Measurements from ENCODE around the gene RAB28. TPM values are rescaled to one million over a fixed set of nuclear protein-coding genes. Genes with fewer than 3 reads are reported as not detected.

Gene RAB28
- total and polyA plus RNA-seq, 2 of the 8 experiments (the other 6 are each of a cell fraction or from before 2014, with no cell fraction given) = 16.0 to 18.7 TPM

GRCh38 chr4:13495753-13496152, 11.6 kb upstream of the RAB28 start:
- H4K5ac ChIP-seq (ENCODE audit: insufficient read length, low read depth, low read length) = no peak overlapping the region
- CTCF ChIA-PET (ENCODE audit: partially characterized antibody) = interaction anchor here (1.1 kb wide), 1 partner anchor 45 kb away, joined by 5 read pairs; no protein-coding TSS in a partner anchor
- no peak overlapping the region for H3K18ac ChIP-seq (ENCODE audit: extremely low read depth, low read length)
- DNase-seq (ENCODE audit: low read depth in 1 of 2, low spot score in 2 of 2) (no peak), FAIRE-seq (no peak)
- H2AFZ ChIP-seq (ENCODE audit: low read length) = no peak overlapping the region
- no peaks in the 10 kb centered on the region for H3K4me1 ChIP-seq (replicated peaks in 1 of 4; ENCODE audit: control insufficient read depth in 3 of 4, insufficient read depth in 4 of 4, low read length in 3 of 4)
- no peak overlapping the region for H3K4ac ChIP-seq (replicated peaks; ENCODE audit: insufficient read length, low read depth, low read length)
- 91% methylated on average over 1 of the region's 1 CpG; no CpG with 5 or more reads in 1 of the 2 experiments for WGBS, 2 experiments (ENCODE audit: extremely low coverage in 1 of 2, insufficient coverage in 1 of 2, insufficient read length in 1 of 2, insufficient replicate concordance in 2 of 2, low coverage in 1 of 2, low lambda C conversion rate in 2 of 2, missing lambda C conversion rate in 1 of 2)
- H3K4me3 ChIP-seq (ENCODE audit: extremely low read depth in 1 of 4, insufficient read depth in 2 of 4, low read depth in 3 of 4, low read length in 4 of 4) = no peak overlapping the region
- H2AK5ac ChIP-seq (ENCODE audit: low read depth, low read length) = no peak overlapping the region
- no peak overlapping the region for H3K14ac ChIP-seq (ENCODE audit: insufficient read length)
- H3K79me2 ChIP-seq (ENCODE audit: control insufficient read depth in 1 of 2, insufficient read depth in 2 of 2, low read length in 2 of 2) = no peaks in the 10 kb centered on the region
- H2BK12ac ChIP-seq (ENCODE audit: low read depth, low read length) = no peak overlapping the region
- H3K36me3 ChIP-seq (ENCODE audit: control insufficient read depth in 2 of 4, insufficient read depth in 4 of 4, low read length in 3 of 4) = no peaks in the 10 kb centered on the region
- POLR2A ChIA-PET (ENCODE audit: partially characterized antibody) = interaction anchor here (0.7 kb wide), 1 partner anchor 12 kb away, joined by 3 read pairs; no protein-coding TSS in a partner anchor
- no peaks in the 10 kb centered on the region; the same call in 1 of the 2 replicates for H3K23me2 ChIP-seq (ENCODE audit: low read depth, low read length)
- H2BK15ac ChIP-seq (ENCODE audit: low read length) = no peak overlapping the region
- H2BK5ac ChIP-seq (ENCODE audit: low read depth, low read length) = no peak overlapping the region
- H4K8ac ChIP-seq (ENCODE audit: extremely low read depth, insufficient read depth, low read length) = no peak overlapping the region
- H2BK20ac ChIP-seq (ENCODE audit: low read length) = no peak overlapping the region
- no peak overlapping the region for H3K27ac ChIP-seq (ENCODE audit: low read depth, low read length)
- no peak overlapping the region for H2BK120ac ChIP-seq (replicated peaks; ENCODE audit: low read depth, low read length)
- H3K9me3 ChIP-seq (ENCODE audit: insufficient read depth in 2 of 2, low read depth in 1 of 2, low read length in 1 of 2) = no peaks in the 10 kb centered on the region
- H4K91ac ChIP-seq (replicated peaks; ENCODE audit: insufficient read length, low read length) = no peak overlapping the region
- no peaks in the 10 kb centered on the region for H3K79me1 ChIP-seq (ENCODE audit: low read depth, low read length)
- no peak overlapping the region for H3K23ac ChIP-seq (ENCODE audit: insufficient read length)
- H3K27me3 ChIP-seq (replicated peaks in 1 of 4; ENCODE audit: control insufficient read depth in 3 of 4, extremely low read depth in 1 of 4, insufficient read depth in 3 of 4, low read length in 3 of 4) = no peaks in the 10 kb centered on the region
- H4K20me1 ChIP-seq (replicated peaks in 1 of 2; ENCODE audit: control insufficient read depth in 1 of 2, insufficient read depth in 2 of 2, low read length in 2 of 2) = no peaks in the 10 kb centered on the region
- H3K9ac ChIP-seq (replicated peaks in 1 of 4; ENCODE audit: extremely low read depth in 1 of 4, low read depth in 3 of 4, low read length in 3 of 4) = no peak overlapping the region
- H3K56ac ChIP-seq (replicated peaks; ENCODE audit: insufficient read length, low read depth, low read length) = no peak overlapping the region
- H3K4me2 ChIP-seq (ENCODE audit: insufficient read depth in 1 of 2, low read depth in 2 of 2, low read length in 2 of 2) = no peak overlapping the region
- TF ChIP-seq SP2 (IDR thresholded peaks at IDR 0.05; ENCODE audit: low read length) = no peak
- no peak for TF ChIP-seq POLR2AphosphoS5 (IDR thresholded peaks at IDR 0.05; ENCODE audit: low read depth, low read length)
- TF ChIP-seq POU5F1 (IDR thresholded peaks at IDR 0.05; ENCODE audit: low read depth, low read length) = no peak
- TF ChIP-seq TCF12 (IDR thresholded peaks at IDR 0.05; ENCODE audit: low read depth, low read length) = no peak
- TF ChIP-seq SP4 (IDR thresholded peaks at IDR 0.05; ENCODE audit: low read length) = no peak
- no peak for TF ChIP-seq RAD21 (IDR thresholded peaks at IDR 0.05 in 1 of 2, conservative IDR thresholded peaks at IDR 0.05 in 1 of 2; ENCODE audit: low read depth in 2 of 2, low read length in 2 of 2)
- TF ChIP-seq USF2 (IDR thresholded peaks at IDR 0.05; ENCODE audit: low read length) = no peak
- no peak for TF ChIP-seq JUN (IDR thresholded peaks at IDR 0.05; ENCODE audit: low read depth, low read length)
- no peak for TF ChIP-seq NRF1 (IDR thresholded peaks at IDR 0.05; ENCODE audit: low read depth, low read length)
- no peak for TF ChIP-seq KDM5A (IDR thresholded peaks at IDR 0.05; ENCODE audit: low read length)
- TF ChIP-seq POLR2A (IDR thresholded peaks at IDR 0.05; ENCODE audit: control extremely low read depth in 1 of 2, low read depth in 2 of 2, low read length in 2 of 2) = no peak
- TF ChIP-seq GABPA (IDR thresholded peaks at IDR 0.05; ENCODE audit: borderline replicate concordance, insufficient read depth, low read length) = no peak
- TF ChIP-seq CHD2 (IDR thresholded peaks at IDR 0.05; ENCODE audit: low read length) = no peak
- TF ChIP-seq CEBPB (IDR thresholded peaks at IDR 0.05; ENCODE audit: low read depth, low read length) = no peak

Data from H1 (cell line).